HepG2 (cell line): ENCODE data around the gene CARTPT. TPM values are rescaled to one million over a fixed set of nuclear protein-coding genes. Genes with fewer than 3 reads are reported as not detected.

Source experiments
- CCDC6 ChIP-seq: sonication (generic); formaldehyde crosslinking; IDR thresholded peaks from 2 replicates; pipeline ENCODE4 v1.8.1; 2022; ENCODE audit warnings: mild to moderate bottlenecking, missing genetic modification reagents, moderate library complexity
- ELF3 ChIP-seq: IDR thresholded peaks from 2 replicates; pipeline ENCODE4 v1.6.1; 2016; ENCODE audit warnings: missing genetic modification reagents, missing compliant biosample characterization
- FOXP1 ChIP-seq, 2 experiments: fragments of 450-650 bp in 1 of 2; IDR thresholded peaks; 2 replicates each; pipeline ENCODE4 v1.6.1; 2017 to 2018; ENCODE audit warnings: antibody characterized with exemption in 1 of 2
- HDAC2 ChIP-seq: sonication (generic); formaldehyde crosslinking; IDR thresholded peaks from 2 replicates; pipeline ENCODE4 v1.4.0; 2020; ENCODE audit warnings: missing genetic modification reagents
- HES4 ChIP-seq: sonication (generic); formaldehyde crosslinking; IDR thresholded peaks from 2 replicates; pipeline ENCODE4 v1.9.0; 2021; ENCODE audit warnings: mild to moderate bottlenecking, missing genetic modification reagents, borderline replicate concordance
- HNF4G ChIP-seq, 2 experiments: sonication (generic) in 1 of 2; formaldehyde crosslinking in 1 of 2; IDR thresholded peaks; 2 replicates each; pipeline versions ENCODE4 v1.4.0 to v1.6.1; 2011 to 2020; ENCODE audit warnings: borderline replicate concordance in 2 of 2, low read depth in 2 of 2, mild to moderate bottlenecking in 2 of 2, low read length in 1 of 2, missing genetic modification reagents in 1 of 2, moderate library complexity in 1 of 2
- KDM3A ChIP-seq: IDR thresholded peaks from 2 replicates; pipeline ENCODE4 v1.6.1; 2018; ENCODE audit warnings: low read depth, missing compliant biosample characterization
- LCORL ChIP-seq, 2 experiments: fragments of 450-650 bp in 1 of 2; sonication (generic) in 1 of 2; formaldehyde crosslinking in 1 of 2; IDR thresholded peaks; 2 replicates each; pipeline versions ENCODE4 v1.5.0 to v1.6.1; 2017 to 2020; ENCODE audit warnings: antibody characterized with exemption in 1 of 2, missing genetic modification reagents in 1 of 2
- MED1 ChIP-seq: sonication (generic); formaldehyde crosslinking; IDR thresholded peaks from 2 replicates; pipeline ENCODE4 v1.4.0; 2020; ENCODE audit warnings: missing genetic modification reagents
- MIER2 ChIP-seq: IDR thresholded peaks from 2 replicates; pipeline ENCODE4 v1.6.1; 2016; ENCODE audit warnings: missing biosample characterization, missing genetic modification reagents
- MZF1 ChIP-seq: sonication (generic); formaldehyde crosslinking; IDR thresholded peaks from 2 replicates; pipeline ENCODE4 v1.8.1; 2023; ENCODE audit warnings: mild to moderate bottlenecking, missing genetic modification reagents, borderline replicate concordance
- NCOA2 ChIP-seq: sonication (generic); formaldehyde crosslinking; IDR thresholded peaks from 2 replicates; pipeline ENCODE4 v1.8.0; 2022; ENCODE audit warnings: inconsistent platforms
- NFE2L2 ChIP-seq: fragments of 150-350 bp; IDR thresholded peaks from 2 replicates; pipeline ENCODE4 v1.6.1; 2014; ENCODE audit warnings: low read length
- NRL ChIP-seq: sonication (generic); formaldehyde crosslinking; IDR thresholded peaks from 2 replicates; pipeline ENCODE4 v1.5.0; 2020; ENCODE audit warnings: missing genetic modification reagents, mild to moderate bottlenecking, moderate library complexity, borderline replicate concordance
- PHF21A ChIP-seq: sonication (generic); formaldehyde crosslinking; IDR thresholded peaks from 2 replicates; pipeline ENCODE4 v1.5.0; 2020; ENCODE audit warnings: mild to moderate bottlenecking, missing genetic modification reagents
- PHF8 ChIP-seq: sonication (generic); formaldehyde crosslinking; IDR thresholded peaks from 2 replicates; pipeline ENCODE4 v1.5.0; 2020; ENCODE audit warnings: missing genetic modification reagents
- POLR2A ChIP-seq, 2 experiments: IDR thresholded peaks; 2 replicates each; pipeline ENCODE4 v1.6.1; 2011; ENCODE audit warnings: low read depth in 2 of 2, low read length in 2 of 2, mild to moderate bottlenecking in 1 of 2, moderate library complexity in 1 of 2; ENCODE audit not compliant: insufficient read depth in 1 of 2
- POLR2G ChIP-seq: fragments of 200-400 bp; formaldehyde crosslinking; IDR thresholded peaks from 2 replicates; pipeline ENCODE4 v1.6.1; 2018; ENCODE audit warnings: mild to moderate bottlenecking, low read depth, low read length, moderate library complexity
- PTBP1 ChIP-seq: fragments of 200-400 bp; formaldehyde crosslinking; IDR thresholded peaks from 2 replicates; pipeline ENCODE4 v1.6.1; 2018; ENCODE audit warnings: low read length, low read depth; ENCODE audit not compliant: poor library complexity, severe bottlenecking
- SKI ChIP-seq: fragments of 450-650 bp; IDR thresholded peaks from one replicate; pipeline ENCODE4 v1.6.1; 2018; ENCODE audit warnings: mild to moderate bottlenecking; ENCODE audit not compliant: partially characterized antibody
- TARDBP ChIP-seq: sonication (generic); formaldehyde crosslinking; IDR thresholded peaks from 2 replicates; pipeline ENCODE4 v1.8.0; 2022; ENCODE audit warnings: mild to moderate bottlenecking, missing genetic modification reagents
- ZFY ChIP-seq: sonication (generic); formaldehyde crosslinking; IDR thresholded peaks from 2 replicates; pipeline ENCODE4 v1.4.0; 2020; ENCODE audit warnings: missing genetic modification reagents
- ZNF331 ChIP-seq: sonication (generic); formaldehyde crosslinking; IDR thresholded peaks from 2 replicates; pipeline ENCODE4 v1.4.0; 2020; ENCODE audit warnings: missing genetic modification reagents
- ZNF556 ChIP-seq: sonication (generic); formaldehyde crosslinking; IDR thresholded peaks from 2 replicates; pipeline ENCODE4 v1.4.0; 2020; ENCODE audit warnings: mild to moderate bottlenecking, missing genetic modification reagents, borderline replicate concordance
- ZNF768 ChIP-seq: sonication (generic); formaldehyde crosslinking; IDR thresholded peaks from 2 replicates; pipeline ENCODE4 v1.4.0; 2020; ENCODE audit warnings: missing genetic modification reagents
- ZSCAN9 ChIP-seq: IDR thresholded peaks from 2 replicates; pipeline ENCODE4 v1.6.1; 2016; ENCODE audit warnings: borderline replicate concordance
- polyA plus RNA-seq, 8 experiments: library from polyadenylated mRNA; depleted of rRNA in 3 of 8; stranded (reverse) in 7 of 8; unstranded in 1 of 8; fragments of >200 nt; fragmentation: Illumina TruSeq in 4 of 8; extraction: Trizol in 4 of 8; gene quantifications; 2 replicates each; pipeline versions ENCODE4 v1.2.1 to v1.2.3, GENCODE V29; 2011 to 2016; ENCODE audit warnings: low read depth in 4 of 8, missing spikeins in 1 of 8, mixed read lengths in 1 of 8; ENCODE audit not compliant: insufficient read depth in 1 of 8
- total RNA-seq, 5 experiments: library from RNA; depleted of rRNA; stranded (reverse); fragments of >200 nt; fragmentation: Illumina TruSeq; extraction: Trizol; gene quantifications; 2 replicates each; pipeline ENCODE4 v1.2.3, GENCODE V29; 2016; ENCODE audit warnings: low read depth in 1 of 5
- TF ChIP-seq, protein P1 (sequence below): sonication (generic); formaldehyde crosslinking; IDR thresholded peaks from 2 replicates; pipeline ENCODE4 v1.4.0; 2020; ENCODE audit warnings: mild to moderate bottlenecking, missing genetic modification reagents, borderline replicate concordance
- TF ChIP-seq, protein P2 (sequence below): sonication (generic); formaldehyde crosslinking; IDR thresholded peaks from 2 replicates; pipeline ENCODE4 v1.8.0; 2022; ENCODE audit warnings: mild to moderate bottlenecking, missing genetic modification reagents, borderline replicate concordance
- TF ChIP-seq, protein P3 (sequence below): IDR thresholded peaks from 2 replicates; pipeline ENCODE4 v1.6.1; 2016; ENCODE audit warnings: low read depth, borderline replicate concordance

The CARTPT gene
- total and polyA plus RNA-seq, 2 of the 13 experiments (the other 11 are each of a cell fraction or from before 2014, with no cell fraction given), result not detected

DNA sequence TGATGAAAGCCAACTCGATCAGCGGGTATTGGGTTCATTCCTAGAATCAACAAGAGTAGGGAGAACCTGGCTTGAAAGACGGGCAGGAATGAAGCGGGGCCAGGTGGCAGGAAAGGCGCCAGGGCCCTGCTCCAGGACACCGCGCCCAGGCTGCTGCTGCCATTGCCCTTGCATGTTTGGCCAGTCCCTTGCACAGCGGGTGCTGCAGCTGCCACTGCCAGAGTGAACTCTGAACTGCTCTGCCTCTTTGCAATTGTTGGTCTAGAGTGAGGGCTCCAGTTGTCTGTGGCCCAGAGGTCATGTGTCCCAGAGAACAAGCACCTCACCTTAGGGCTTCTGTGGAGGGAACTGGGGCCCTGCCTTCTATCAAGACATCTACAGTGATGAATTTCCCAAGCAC is 24.0 kb upstream of the CARTPT start (continued):
- peak; percentile 68; the same call in 1 of the 2 replicates for TF ChIP-seq ZFY (CRISPR knock-in tag)
- no peak for TF ChIP-seq PTBP1
- 0 out of 2 replicates have a peak, but pooled peaks have one; percentile 43 for TF ChIP-seq CCDC6 (CRISPR knock-in tag)
- TF ChIP-seq MIER2 (CRISPR knock-in tag), result peak; percentile 73
- peak; percentile 60 for TF ChIP-seq TARDBP (CRISPR knock-in tag)
- peak; percentile 43; the same call in 1 of the 2 replicates for TF ChIP-seq NCOA2 (CRISPR knock-in tag)
- TF ChIP-seq ZNF331 (CRISPR knock-in tag), result peak; percentile 82
- TF ChIP-seq HNF4G (IDR thresholded peaks at IDR 0.05; ENCODE audit: borderline replicate concordance, low read depth, low read length), result peak; percentile 88
- TF ChIP-seq HNF4G (CRISPR knock-in tag; IDR thresholded peaks at IDR 0.05; ENCODE audit: borderline replicate concordance, low read depth), result peak; percentile 92
- no peak for TF ChIP-seq MZF1 (CRISPR knock-in tag)
- 0 out of 2 replicates have a peak, but pooled peaks have one; percentile 29 for TF ChIP-seq HES4 (CRISPR knock-in tag)
- TF ChIP-seq ZNF556, result 0 out of 2 replicates have a peak, but pooled peaks have one; percentile 61
- peak; percentile 40; the same call in 1 of the 2 replicates for TF ChIP-seq KDM3A (CRISPR knock-in tag)
- TF ChIP-seq, protein P1, sequence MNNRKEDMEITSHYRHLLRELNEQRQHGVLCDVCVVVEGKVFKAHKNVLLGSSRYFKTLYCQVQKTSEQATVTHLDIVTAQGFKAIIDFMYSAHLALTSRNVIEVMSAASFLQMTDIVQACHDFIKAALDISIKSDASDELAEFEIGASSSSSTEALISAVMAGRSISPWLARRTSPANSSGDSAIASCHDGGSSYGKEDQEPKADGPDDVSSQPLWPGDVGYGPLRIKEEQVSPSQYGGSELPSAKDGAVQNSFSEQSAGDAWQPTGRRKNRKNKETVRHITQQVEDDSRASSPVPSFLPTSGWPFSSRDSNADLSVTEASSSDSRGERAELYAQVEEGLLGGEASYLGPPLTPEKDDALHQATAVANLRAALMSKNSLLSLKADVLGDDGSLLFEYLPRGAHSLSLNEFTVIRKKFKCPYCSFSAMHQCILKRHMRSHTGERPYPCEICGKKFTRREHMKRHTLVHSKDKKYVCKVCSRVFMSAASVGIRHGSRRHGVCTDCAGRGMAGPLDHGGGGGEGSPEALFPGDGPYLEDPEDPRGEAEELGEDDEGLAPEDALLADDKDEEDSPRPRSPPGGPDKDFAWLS, result no peak
- peak; percentile 63; the same call in 1 of the 2 replicates for TF ChIP-seq NRL
- peak; percentile 56; the same call in 1 of the 2 replicates for TF ChIP-seq MED1 (CRISPR knock-in tag)
- TF ChIP-seq, protein P2, sequence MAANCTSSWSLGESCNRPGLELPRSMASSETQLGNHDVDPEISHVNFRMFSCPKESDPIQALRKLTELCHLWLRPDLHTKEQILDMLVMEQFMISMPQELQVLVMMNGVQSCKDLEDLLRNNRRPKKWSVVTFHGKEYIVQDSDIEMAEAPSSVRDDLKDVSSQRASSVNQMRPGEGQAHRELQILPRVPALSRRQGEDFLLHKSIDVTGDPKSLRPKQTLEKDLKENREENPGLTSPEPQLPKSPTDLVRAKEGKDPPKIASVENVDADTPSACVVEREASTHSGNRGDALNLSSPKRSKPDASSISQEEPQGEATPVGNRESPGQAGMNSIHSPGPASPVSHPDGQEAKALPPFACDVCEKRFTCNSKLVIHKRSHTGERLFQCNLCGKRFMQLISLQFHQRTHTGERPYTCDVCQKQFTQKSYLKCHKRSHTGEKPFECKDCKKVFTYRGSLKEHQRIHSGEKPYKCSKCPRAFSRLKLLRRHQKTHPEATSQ (CRISPR knock-in tag), result peak; percentile 39; the same call in 1 of the 2 replicates
- no peak for TF ChIP-seq NFE2L2
- peak; percentile 49; the same call in 1 of the 2 replicates for TF ChIP-seq PHF8 (CRISPR knock-in tag)
- no peak for TF ChIP-seq ZSCAN9 (CRISPR knock-in tag)
- peak; percentile 57; the same call in 1 of the 2 replicates for TF ChIP-seq ZNF768 (CRISPR knock-in tag)
- peak; percentile 78 for TF ChIP-seq POLR2G
- TF ChIP-seq HDAC2 (CRISPR knock-in tag), result peak; percentile 94
- no peak for TF ChIP-seq FOXP1 (IDR thresholded peaks at IDR 0.05)
- TF ChIP-seq FOXP1 (CRISPR knock-in tag; IDR thresholded peaks at IDR 0.05), result peak; percentile 19; the same call in 1 of the 2 replicates
- TF ChIP-seq POLR2A (IDR thresholded peaks at IDR 0.05; ENCODE audit: insufficient read depth in 1 of 2, low read depth in 2 of 2, low read length in 2 of 2), result peak; percentile 65 to 85
- TF ChIP-seq ELF3 (CRISPR knock-in tag), result 0 out of 2 replicates have a peak, but pooled peaks have one; percentile 29
- TF ChIP-seq, protein P3, sequence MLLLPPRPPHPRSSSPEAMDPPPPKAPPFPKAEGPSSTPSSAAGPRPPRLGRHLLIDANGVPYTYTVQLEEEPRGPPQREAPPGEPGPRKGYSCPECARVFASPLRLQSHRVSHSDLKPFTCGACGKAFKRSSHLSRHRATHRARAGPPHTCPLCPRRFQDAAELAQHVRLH (CRISPR knock-in tag), result peak; percentile 61; the same call in 1 of the 2 replicates
- peak; percentile 82 for TF ChIP-seq PHF21A (CRISPR knock-in tag)
- TF ChIP-seq LCORL (IDR thresholded peaks at IDR 0.05), result no peak
- peak; percentile 74 for TF ChIP-seq LCORL (CRISPR knock-in tag; IDR thresholded peaks at IDR 0.05)
- TF ChIP-seq SKI, result no peak
